Adrenal gland (tissue), 12 donors: ENCODE results near the gene ATXN1. TPM values are rescaled to one million over a fixed set of nuclear protein-coding genes. Genes with fewer than 3 reads are reported as not detected.

Experiments
- DNase-seq, 7 donors: peaks; one replicate each; pipeline ENCODE4 v3.0.0-alpha.2; 2019 to 2020
- H3K27ac ChIP-seq, 5 donors: fragments of 200-600 bp; sonication (generic) in 4 of 5; 1 replicate in 3 of 5; 2 replicates in 2 of 5; pipeline versions ENCODE4 v1.5.1 to v1.8.0; 2016 to 2020; ENCODE audit warnings: mild to moderate bottlenecking in 1 of 5
- H3K27me3 ChIP-seq: fragments of 200-600 bp; 2 replicates; pipeline ENCODE4 v1.8.0; 2021
- H3K36me3 ChIP-seq, 2 donors: fragments of 200-600 bp; replicated peaks in 1 of 2; 1 replicate in 1 of 2; 2 replicates in 1 of 2; pipeline versions ENCODE4 v1.5.1 to v1.8.0; 2018 to 2022
- H3K4me1 ChIP-seq, 2 donors: fragments of 200-600 bp; replicated peaks in 1 of 2; 1 replicate in 1 of 2; 2 replicates in 1 of 2; pipeline versions ENCODE4 v1.5.1 to v1.8.0; 2018 to 2021
- H3K4me3 ChIP-seq, 4 donors: fragments of 200-600 bp; sonication (generic) in 3 of 4; one replicate each; pipeline ENCODE4 v1.5.1; 2016 to 2018
- H3K9me3 ChIP-seq, 3 donors: fragments of 200-600 bp; sonication (generic) in 1 of 3; replicated peaks in 1 of 3; 1 replicate in 2 of 3; 2 replicates in 1 of 3; pipeline versions ENCODE4 v1.5.1 to v1.8.0; 2016 to 2021
- CTCF ChIP-seq, 6 experiments: fragments of 450-650 bp in 4 of 6; fragments of 200-600 bp in 2 of 6; sonication (generic) in 1 of 6; IDR thresholded peaks; 1 replicate in 5 of 6; 2 replicates in 1 of 6; pipeline versions ENCODE4 v1.5.1 to v1.8.0; 2016 to 2021; ENCODE audit warnings: antibody characterized with exemption in 6 of 6, mild to moderate bottlenecking in 2 of 6, moderate library complexity in 1 of 6
- POLR2A ChIP-seq, 2 donors: fragments of 450-650 bp; IDR thresholded peaks; one replicate each; pipeline ENCODE4 v1.6.1; 2017; ENCODE audit warnings: antibody characterized with exemption in 2 of 2, mild to moderate bottlenecking in 2 of 2, moderate library complexity in 1 of 2
- WGBS, 4 donors: extraction: QIAGEN DNeasy Blood & Tissue Kit in 2 of 4; methylation state at CpG; one replicate each; pipeline versions ENCODE4 v1.1.5 to v1.1.7; 2013 to 2017; 5-methylcytosine and 5-hydroxymethylcytosine counted together
- intact Hi-C, 2 donors: fragments of 100-400 bp; cut with DNase I; formaldehyde crosslinking; loops; one replicate each; pipeline versions ENCODE4 v1.14.1 to v1.15.0; 2022 to 2023
- polyA plus RNA-seq, 3 donors: library from polyadenylated mRNA; stranded (reverse); fragments of 200-250 nt in 2 of 3; fragments of 350-450 nt in 1 of 3; fragmentation: Illumina TruSeq in 1 of 3; extraction: RNeasy Lipid Tissue Mini Kit (QIAGEN cat#74804) in 1 of 3; gene quantifications; one replicate each; pipeline ENCODE4 v1.2.3, GENCODE V29; 2013 to 2014
- total RNA-seq, 9 donors: library from RNA; depleted of rRNA in 4 of 9; stranded (reverse); fragments of >200 nt in 4 of 9; fragments of 120-200 nt in 1 of 9; fragmentation: NEBNext Ultra II Directional in 1 of 9; extraction: Animal tissue kit (Norgen Biotek cat#: 25700) in 1 of 9; gene quantifications; one replicate each; pipeline versions ENCODE4 v1.1.0 to v1.2.4, GENCODE V29; 2013 to 2023
- donor health status: healthy with polysubstance abuse.
- donor health status: Bipolar disorder and iron deficiency.
- donor health status: DM: yes; HTN: yes; CAD: no.
- donor health status: DM: no; HTN: no; CAD: no.
- donor health status: DM: no; HTN: no; CAD: no.
- donor health status: DM: yes; HTN: yes; CAD: no.

The ATXN1 gene
- total and polyA plus RNA-seq, 12 donors, result 3.4 to 51.3 (median 25.4) TPM

- no peaks in the 10 kb centered on the region for H3K27me3 ChIP-seq
- H3K4me1 ChIP-seq, result peaks cover 16 to 47% of the 10 kb centered on the region in 2 donors
- 72 to 77% (median 74%) methylated on average over 17 to 21 of the region's 21 CpGs for WGBS, 4 donors
- peak overlapping the region in 4 of 5 donors; percentile 73 to 95 (median 86) for H3K27ac ChIP-seq
- H3K4me3 ChIP-seq, result peak overlapping the region in 1 of 4 donors; percentile 8
- TF ChIP-seq POLR2A (IDR thresholded peaks at IDR 0.05) (peak in 1 of 2 donors; percentile 13), CTCF (IDR thresholded peaks at IDR 0.05) (no peak)
- no peaks in the 10 kb centered on the region for H3K36me3 ChIP-seq
- no peaks in the 10 kb centered on the region for H3K9me3 ChIP-seq
- intact Hi-C loops, result no loop called here
- peak in 6 of 7 donors; percentile 51 to 69 (median 56) for DNase-seq
These were observed 440.5 kb downstream of the ATXN1 start for GRCh38 chr6:16320533-16321340.

GRCh38 chr6:16319813-16320532 is 441.3 kb downstream of the ATXN1 start:
- no peaks in the 10 kb centered on the region for H3K27me3 ChIP-seq
- peak overlapping the region in 1 of 4 donors; percentile 8 for H3K4me3 ChIP-seq
- WGBS, 4 donors, result 6 to 15% (median 11%) methylated on average over 12 to 16 of the region's 16 CpGs
- TF ChIP-seq POLR2A (IDR thresholded peaks at IDR 0.05) (peak; percentile 18 to 78), CTCF (IDR thresholded peaks at IDR 0.05) (no peak)
- peak; percentile 80 to 96 (median 93) for DNase-seq
- H3K36me3 ChIP-seq, result no peaks in the 10 kb centered on the region
- H3K27ac ChIP-seq, result peak overlapping the region in 4 of 5 donors; percentile 73 to 95 (median 86)
- H3K9me3 ChIP-seq, result no peaks in the 10 kb centered on the region
- intact Hi-C loops, result no loop called here
- peaks cover 16 to 47% of the 10 kb centered on the region in 2 donors for H3K4me1 ChIP-seq

DNA sequence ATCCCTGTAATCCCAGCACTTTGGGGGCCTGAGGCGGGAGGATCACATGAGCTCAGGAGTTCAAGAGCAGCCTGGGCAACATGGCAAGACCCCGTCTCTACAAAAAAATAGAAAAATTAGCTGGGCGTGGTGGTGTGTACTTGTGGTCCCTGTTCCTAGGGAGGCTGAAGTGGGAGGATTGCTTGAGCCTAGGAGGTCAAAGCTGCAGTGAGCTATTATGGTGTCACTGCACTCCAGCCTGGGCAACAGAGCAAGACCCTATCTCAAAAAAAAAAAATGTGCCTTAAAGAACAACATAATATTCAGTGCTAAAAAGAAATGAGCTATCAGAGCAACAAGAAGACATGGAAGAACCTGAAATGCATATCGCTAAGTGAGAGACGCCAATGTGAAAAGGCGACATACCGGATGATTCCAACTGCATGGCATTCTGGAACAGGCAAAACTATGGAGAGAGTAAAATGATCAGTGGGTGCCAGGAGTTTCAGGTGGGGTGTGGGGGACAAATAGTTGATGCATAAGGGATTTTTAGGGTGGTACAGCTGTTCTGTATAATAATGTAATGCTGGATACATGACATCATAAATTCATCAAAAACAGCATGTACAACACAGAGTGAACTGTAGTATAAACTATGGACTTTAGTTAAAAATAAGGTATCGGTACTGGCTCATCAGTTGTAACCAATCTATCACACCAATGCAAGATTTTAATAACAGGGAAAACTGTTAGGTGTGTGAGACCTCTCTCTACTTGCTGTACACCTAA is 442.1 kb downstream of the ATXN1 start:
- H3K36me3 ChIP-seq, result no peaks in the 10 kb centered on the region
- DNase-seq, result peak in 1 of 7 donors; percentile 40
- TF ChIP-seq CTCF (IDR thresholded peaks at IDR 0.05) (no peak), POLR2A (IDR thresholded peaks at IDR 0.05) (no peak)
- H3K9me3 ChIP-seq, result no peaks in the 10 kb centered on the region
- H3K4me3 ChIP-seq, result no peak overlapping the region
- peaks cover 16 to 43% of the 10 kb centered on the region in 2 donors for H3K4me1 ChIP-seq
- 96 to 98% (median 96%) methylated on average over 8 of the region's 8 CpGs for WGBS, 4 donors
- peak overlapping the region in 4 of 5 donors; percentile 34 to 95 (median 80) for H3K27ac ChIP-seq
- intact Hi-C loops, result no loop called here
- H3K27me3 ChIP-seq, result no peaks in the 10 kb centered on the region
